Amniotic stem cell (primary cell): ENCODE data around the gene CDH2.

Source experiments
- DNase-seq: peaks from one replicate; lab custom pipeline; 2025; lab: John Stamatoyannopoulos, UW

Gene CDH2

GRCh38 chr18:28168725-28169124 lies 8.2 kb downstream of the CDH2 start:
- DNase-seq = no peak

GRCh38 chr18:28167835-28168349 lies 9.0 kb downstream of the CDH2 start:
- no peak for DNase-seq

GRCh38 chr18:28164771-28165483 lies 12.0 kb downstream of the CDH2 start:
- no peak for DNase-seq

DNA sequence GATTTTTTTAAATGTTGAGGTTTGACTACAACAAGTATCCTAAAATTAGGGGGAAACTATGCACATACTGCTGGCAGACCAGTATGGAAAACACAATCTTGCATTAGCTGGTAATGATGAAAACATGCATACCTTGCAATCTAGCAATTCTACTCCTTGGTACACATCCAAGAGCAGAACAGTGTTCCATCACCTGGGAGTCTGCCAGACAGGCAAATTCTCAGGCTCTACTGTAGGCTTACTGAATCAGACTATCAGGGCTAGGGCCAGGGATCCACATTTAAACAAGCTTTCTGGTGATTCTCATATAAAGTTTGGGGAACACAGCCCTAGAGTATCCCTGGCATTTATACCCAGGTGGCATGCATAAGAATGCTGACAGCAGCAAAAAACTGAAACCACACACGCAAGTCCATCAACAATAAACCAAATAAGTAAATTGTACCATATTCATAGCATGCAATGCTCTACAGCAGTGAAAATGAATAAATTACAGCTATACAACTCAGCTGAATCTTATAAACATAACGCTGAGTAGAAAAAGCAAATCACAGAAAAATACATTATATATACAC lies 13.6 kb downstream of the CDH2 start:
- no peak for DNase-seq

DNA sequence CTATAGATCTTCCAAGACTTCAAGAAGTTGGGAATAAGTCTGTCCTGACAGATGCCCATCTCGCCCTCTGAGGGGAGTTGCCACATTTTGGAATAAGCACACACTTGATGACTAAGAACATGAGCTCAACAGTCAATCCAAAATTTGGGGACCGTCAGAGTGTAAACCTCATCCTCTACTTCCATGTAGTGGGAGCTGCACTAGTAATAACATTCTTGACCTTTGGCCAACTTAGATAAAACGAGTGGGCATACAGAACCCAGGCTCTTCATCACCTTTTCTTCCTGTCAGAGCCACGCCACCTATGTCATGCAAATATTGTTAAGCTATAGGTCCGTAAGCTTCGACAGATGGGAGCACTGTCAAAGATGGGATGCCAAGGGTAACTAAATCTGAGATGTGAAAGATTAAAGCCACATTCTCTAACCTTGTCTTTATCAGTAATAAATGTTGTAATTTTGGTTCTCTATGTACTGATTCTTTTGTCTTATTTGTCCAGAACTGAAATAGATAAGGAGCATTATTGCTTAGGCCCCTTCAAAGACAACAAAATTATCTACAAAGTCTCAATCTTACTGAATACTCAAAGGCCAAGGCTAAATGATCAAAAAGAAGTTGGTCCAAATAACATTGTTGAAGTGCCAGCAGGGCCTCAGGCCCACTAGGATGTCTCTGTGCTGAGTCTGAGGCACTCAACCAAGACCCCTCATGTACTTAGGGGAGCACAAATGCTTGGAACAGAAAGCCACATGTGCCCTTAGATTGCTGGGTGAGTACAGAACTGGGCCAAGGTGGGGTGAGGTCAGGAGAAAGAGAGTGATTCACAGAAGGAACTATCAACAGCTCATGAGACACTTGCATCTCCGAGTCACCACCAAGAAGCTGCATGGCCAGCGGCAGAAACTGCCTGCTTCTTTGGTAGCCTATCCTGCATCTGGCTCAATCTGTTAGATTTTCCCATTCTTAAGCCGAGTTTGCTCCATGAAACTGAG lies 15.0 kb downstream of the CDH2 start:
- peak; percentile 29 for DNase-seq

GRCh38 chr18:28159055-28159454 lies 17.9 kb downstream of the CDH2 start:
- no peak for DNase-seq

DNA sequence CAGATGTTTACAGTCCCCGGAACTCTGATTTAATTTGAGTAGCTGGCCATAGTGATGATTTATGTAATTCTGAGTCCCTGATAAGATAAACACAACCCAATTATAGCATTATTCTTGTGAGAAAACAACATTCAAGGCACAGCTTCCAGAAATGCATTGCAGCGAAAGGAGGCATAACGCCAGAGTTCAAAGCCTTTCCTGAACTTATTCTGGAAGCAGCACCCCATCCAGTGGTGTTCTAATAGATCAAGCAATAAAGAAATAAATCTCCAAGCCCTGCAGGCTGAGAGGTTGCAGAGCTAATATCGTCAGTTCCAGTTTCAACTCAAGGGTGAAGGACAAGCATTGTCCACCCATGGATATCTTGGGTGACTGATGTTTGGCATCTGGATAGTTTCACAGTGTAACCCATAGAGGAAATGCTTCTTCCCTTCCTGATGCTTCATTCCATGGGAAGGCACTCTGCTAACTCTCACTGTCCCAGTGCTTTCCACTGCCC lies 18.8 kb downstream of the CDH2 start:
- DNase-seq = no peak

- no peak for DNase-seq
Measured at GRCh38 chr18:28153485-28154065, 23.4 kb downstream of the CDH2 start.

GRCh38 chr18:28152754-28153153 lies 24.2 kb downstream of the CDH2 start:
- no peak for DNase-seq

DNA sequence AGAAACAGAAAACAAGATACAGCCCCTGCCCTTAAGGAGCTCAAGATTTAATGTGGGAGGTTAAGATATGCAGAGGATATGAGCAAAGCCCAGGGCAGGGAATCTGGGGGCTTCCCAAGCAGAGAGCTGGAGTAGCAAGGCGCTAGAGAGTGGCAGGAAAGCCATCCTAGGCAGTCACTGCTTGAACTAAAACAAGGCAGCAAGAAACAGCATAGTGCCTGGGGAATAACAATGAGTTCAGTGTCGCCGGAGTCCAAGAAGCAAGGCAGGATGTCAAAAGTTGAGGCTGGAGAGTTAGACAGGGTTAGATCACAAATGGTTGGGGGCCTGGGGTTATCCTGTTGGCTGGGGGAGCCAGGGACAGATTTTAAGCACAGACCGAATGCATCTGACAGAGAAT lies 24.6 kb downstream of the CDH2 start:
- no peak for DNase-seq

DNA sequence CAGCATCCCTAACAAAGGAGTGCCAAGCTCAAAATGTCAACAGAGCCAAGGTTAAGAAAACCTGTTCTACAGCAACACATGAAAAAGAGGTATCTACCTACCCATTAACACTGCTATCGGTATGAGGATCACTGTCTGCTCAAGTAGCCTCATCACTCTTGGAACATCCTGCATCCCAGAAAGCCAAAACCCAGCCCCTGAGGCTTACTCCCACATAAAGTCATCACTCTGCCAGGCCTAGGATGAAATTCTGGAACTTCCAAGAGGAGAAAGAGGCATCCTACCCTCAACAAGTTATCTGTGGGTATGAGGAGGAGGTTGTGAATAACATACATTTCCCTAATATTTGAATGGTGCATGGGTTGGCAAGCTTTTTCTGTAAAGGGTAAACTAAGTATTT lies 25.5 kb downstream of the CDH2 start:
- DNase-seq = no peak

GRCh38 chr18:28150925-28151324 lies 26.0 kb downstream of the CDH2 start:
- DNase-seq = no peak

GRCh38 chr18:28149810-28150420 lies 27.0 kb downstream of the CDH2 start:
- no peak for DNase-seq

- no peak for DNase-seq
Measured at GRCh38 chr18:28147674-28148171, 29.2 kb downstream of the CDH2 start.

DNA sequence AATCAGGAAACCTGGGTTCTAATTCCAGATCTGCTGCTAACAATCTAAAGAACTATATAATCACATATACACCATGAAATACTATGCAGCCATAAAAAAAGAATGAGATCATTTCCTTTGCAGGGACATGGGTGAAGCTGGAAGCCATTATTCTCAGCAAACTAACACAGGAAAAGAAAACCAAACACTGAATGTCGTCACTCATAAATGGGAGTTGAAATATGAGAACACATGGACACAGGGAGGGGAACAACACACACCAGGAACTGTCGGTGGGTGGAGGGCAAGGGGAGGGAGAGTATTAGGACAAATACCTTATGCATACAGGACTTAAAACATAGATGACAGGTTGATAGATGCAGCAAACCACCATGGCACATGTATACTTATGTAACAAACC lies 33.2 kb downstream of the CDH2 start:
- DNase-seq = no peak

- DNase-seq = no peak
Measured at GRCh38 chr18:28138816-28139215, 38.1 kb downstream of the CDH2 start.

DNA sequence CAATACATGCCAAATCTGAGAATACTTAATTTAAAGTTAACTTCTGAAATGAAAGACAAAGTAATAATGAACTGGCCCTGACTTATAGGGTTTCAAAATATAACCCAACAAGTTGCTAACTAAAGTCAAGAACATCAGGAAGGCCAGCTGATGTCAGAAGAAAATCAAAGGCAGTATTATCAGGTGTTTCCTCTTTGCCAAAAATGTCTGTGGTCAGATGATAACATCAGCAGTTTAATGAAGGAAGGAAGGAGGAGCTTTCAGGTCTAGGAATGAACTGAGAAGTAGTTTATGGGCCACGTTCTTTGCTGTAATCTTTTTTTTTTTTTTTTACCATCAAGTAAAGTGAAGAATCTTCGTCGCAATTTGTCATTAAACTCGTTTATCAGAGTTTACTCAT lies 40.9 kb downstream of the CDH2 start:
- no peak for DNase-seq

GRCh38 chr18:28134774-28135173 lies 42.2 kb downstream of the CDH2 start:
- no peak for DNase-seq

DNA sequence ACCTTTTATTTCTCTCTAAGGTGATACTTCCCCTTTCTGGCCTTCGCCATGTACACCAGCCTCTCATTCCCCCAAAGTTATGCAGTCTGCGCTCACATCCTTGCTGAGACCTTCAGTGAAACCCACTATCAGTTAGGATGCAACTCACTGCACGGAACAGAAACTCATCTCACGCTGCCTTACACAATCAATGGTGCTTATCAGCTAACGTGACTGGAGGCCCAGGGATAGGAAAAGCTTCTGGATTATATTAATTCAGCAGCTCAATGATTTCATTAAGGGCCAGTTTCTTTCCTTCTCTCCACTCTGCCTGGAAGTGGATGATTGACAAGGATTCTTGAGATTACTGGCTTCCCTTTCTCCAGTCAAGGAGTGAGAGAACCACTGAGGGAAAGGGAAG lies 44.8 kb downstream of the CDH2 start:
- DNase-seq = no peak

DNA sequence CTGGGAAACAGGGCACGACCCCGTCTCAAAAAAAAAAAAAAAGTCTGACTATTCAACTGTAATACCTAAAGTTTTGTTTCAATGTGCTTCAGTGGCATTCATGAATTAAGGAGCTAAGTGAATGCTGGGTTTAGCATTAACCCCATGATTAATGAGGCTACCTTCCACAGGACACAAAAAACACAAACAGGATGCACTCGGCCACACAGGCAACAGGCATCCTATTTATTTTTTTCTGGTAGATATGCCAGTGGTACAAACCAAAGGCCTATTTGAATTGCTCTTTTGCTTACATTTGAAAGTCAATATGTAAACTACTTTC lies 48.3 kb downstream of the CDH2 start:
- DNase-seq = no peak
